ENCODE measurements around the gene EXOSC10. TPM values are rescaled to one million over a fixed set of nuclear protein-coding genes. Genes with fewer than 3 reads are reported as not detected.

The EXOSC10 gene
- total RNA-seq, 1 experiment from 2014 or later: 57.7 TPM

DNA sequence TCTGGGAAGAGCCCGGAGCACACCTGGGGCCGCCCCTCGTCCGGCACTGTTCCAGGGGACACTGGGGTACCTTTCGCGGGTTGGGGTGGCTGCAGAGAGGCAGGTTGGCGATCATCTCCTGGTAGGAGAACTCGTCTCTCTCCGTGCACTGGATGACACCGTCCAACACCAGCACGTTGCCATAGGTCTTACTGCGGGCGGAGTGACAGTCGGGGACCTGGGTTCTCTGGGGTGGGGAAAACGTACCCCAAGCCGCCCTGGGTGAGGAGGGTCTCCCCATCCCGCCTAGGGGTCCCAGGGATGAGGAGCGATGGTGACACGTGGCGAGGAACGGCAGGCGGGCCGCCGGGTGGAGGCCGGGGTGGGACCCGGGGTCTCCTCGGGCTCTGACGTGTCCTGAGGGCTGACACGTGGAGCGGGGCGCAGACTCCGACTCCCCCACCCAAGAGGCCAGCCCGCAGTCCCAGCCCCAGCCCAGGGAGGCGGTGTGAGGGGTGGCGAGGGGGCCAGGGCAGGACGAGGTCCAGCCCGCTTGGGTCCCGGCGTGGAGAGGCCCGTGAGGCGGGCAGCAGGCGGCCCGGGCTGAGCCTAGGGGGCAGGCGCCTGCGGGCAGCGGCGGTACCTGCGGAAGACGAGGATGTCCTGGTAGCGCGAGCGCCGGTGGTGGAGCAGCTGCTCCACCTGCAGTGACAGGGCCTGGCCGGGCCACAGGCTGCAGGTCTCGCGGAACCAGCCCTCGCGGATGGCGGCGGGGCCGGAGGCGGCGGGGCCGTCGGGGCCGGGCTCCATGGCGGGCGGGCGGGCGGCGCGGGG, 40.3 kb downstream of the EXOSC10 start:
- Histone ChIP-seq H3K79me2 (ENCODE audit: low read depth) (peaks cover 14% of the 10 kb centered on the region), H3K4me3 (peak overlapping the region; percentile 75), H3F3A (ENCODE audit: insufficient read depth, low read depth) (no peaks in the 10 kb centered on the region), H3K9me2 (ENCODE audit: insufficient read depth) (no peaks in the 10 kb centered on the region), H3K4me2 (peak overlapping the region; percentile 82), H3K9me3 (ENCODE audit: insufficient read depth, low read depth) (no peaks in the 10 kb centered on the region), H2AFZ (peak overlapping the region; percentile 70), H3K27ac (no peak overlapping the region), H3K36me3 (ENCODE audit: low read depth) (no peaks in the 10 kb centered on the region), H3K27me3 (ENCODE audit: insufficient read depth, low read depth) (no peaks in the 10 kb centered on the region), H3K4me1 (replicated peaks; ENCODE audit: insufficient read depth) (no peaks in the 10 kb centered on the region), H4K20me1 (ENCODE audit: insufficient read depth) (no peaks in the 10 kb centered on the region)
- TF ChIP-seq EZH2 (IDR thresholded peaks at IDR 0.05; ENCODE audit: low read depth) (no peak), CTCF (conservative IDR thresholded peaks at IDR 0.05) (no peak)
- BruUV-seq (replicated peaks): no TSS peak
- intact Hi-C loops (cut with micrococcal nuclease; ENCODE audit: unreplicated experiment): no loop called here
- DNase-seq: no peak
- ChIA-PET CTCF (no interaction called here), POLR2A (ENCODE audit: unreplicated experiment) (no interaction called here)

DNA sequence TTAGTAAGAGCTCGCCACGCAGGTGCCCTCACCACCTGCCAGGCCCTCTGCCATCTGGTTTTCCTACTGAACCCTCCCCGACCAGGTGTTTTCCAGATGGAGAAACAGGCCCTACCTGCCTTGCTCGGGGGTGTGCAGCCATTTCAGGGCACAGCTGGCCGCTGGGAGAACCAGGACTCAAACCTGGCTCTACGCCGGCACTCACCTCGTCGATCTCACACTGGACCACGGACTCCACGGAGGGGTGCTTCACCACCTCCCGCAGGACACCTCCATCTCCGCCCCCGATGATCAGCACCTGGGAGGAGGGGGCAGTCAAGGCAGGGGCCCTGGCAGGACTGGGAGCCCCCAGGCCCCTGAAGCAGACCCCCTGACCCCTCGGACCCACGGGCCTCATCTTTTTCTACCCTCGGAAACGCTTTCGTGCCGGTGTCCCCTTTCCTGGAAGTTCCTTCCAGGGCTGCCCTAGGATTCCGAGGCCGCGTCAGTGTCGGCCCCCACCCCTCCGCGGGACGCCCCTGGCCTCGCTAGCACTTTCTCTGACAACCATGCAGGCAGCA, 41.0 kb downstream of the EXOSC10 start:
- Histone ChIP-seq H3F3A (ENCODE audit: insufficient read depth, low read depth) (no peaks in the 10 kb centered on the region), H3K4me3 (peak overlapping the region; percentile 75), H3K27me3 (ENCODE audit: insufficient read depth, low read depth) (no peaks in the 10 kb centered on the region), H3K4me2 (peak overlapping the region; percentile 82), H3K36me3 (ENCODE audit: low read depth) (no peaks in the 10 kb centered on the region), H3K9me2 (ENCODE audit: insufficient read depth) (no peaks in the 10 kb centered on the region), H3K79me2 (ENCODE audit: low read depth) (peaks cover 14% of the 10 kb centered on the region), H3K9me3 (ENCODE audit: insufficient read depth, low read depth) (no peaks in the 10 kb centered on the region), H3K27ac (no peak overlapping the region), H4K20me1 (ENCODE audit: insufficient read depth) (no peaks in the 10 kb centered on the region), H3K4me1 (replicated peaks; ENCODE audit: insufficient read depth) (no peaks in the 10 kb centered on the region), H2AFZ (peak overlapping the region; percentile 70)
- intact Hi-C loops (cut with micrococcal nuclease; ENCODE audit: unreplicated experiment): no loop called here
- BruUV-seq (replicated peaks): no TSS peak
- CTCF ChIA-PET: no interaction called here
- POLR2A ChIA-PET (ENCODE audit: unreplicated experiment): no interaction called here
- TF ChIP-seq CTCF (conservative IDR thresholded peaks at IDR 0.05) (no peak), EZH2 (IDR thresholded peaks at IDR 0.05; ENCODE audit: low read depth) (no peak)
- DNase-seq: no peak

GRCh38 chr1:11058026-11058425, 41.6 kb downstream of the EXOSC10 start:
- no peak overlapping the region; the same call in 1 of the 2 replicates for H3K4me3 ChIP-seq

More at GRCh38 chr1:11058026-11058425, 41.6 kb downstream of the EXOSC10 start:
- Histone ChIP-seq H3K4me1 (replicated peaks; ENCODE audit: insufficient read depth) (no peaks in the 10 kb centered on the region), H3F3A (ENCODE audit: insufficient read depth, low read depth) (no peaks in the 10 kb centered on the region), H3K4me2 (peak overlapping the region; percentile 82; the same call in 1 of the 2 replicates), H3K79me2 (ENCODE audit: low read depth) (peaks cover 14% of the 10 kb centered on the region), H3K36me3 (ENCODE audit: low read depth) (no peaks in the 10 kb centered on the region), H2AFZ (no peak overlapping the region), H3K27ac (no peak overlapping the region), H3K27me3 (ENCODE audit: insufficient read depth, low read depth) (no peaks in the 10 kb centered on the region), H4K20me1 (ENCODE audit: insufficient read depth) (no peaks in the 10 kb centered on the region), H3K9me3 (ENCODE audit: insufficient read depth, low read depth) (no peaks in the 10 kb centered on the region), H3K9me2 (ENCODE audit: insufficient read depth) (no peaks in the 10 kb centered on the region)
- intact Hi-C loops (cut with micrococcal nuclease; ENCODE audit: unreplicated experiment): no loop called here
- no peak for DNase-seq
- CTCF ChIA-PET: interaction anchor here (0.7 kb wide), 1 partner anchor 709 kb away, joined by 3 read pairs; no protein-coding TSS in a partner anchor
- TF ChIP-seq EZH2 (IDR thresholded peaks at IDR 0.05; ENCODE audit: low read depth) (no peak), CTCF (conservative IDR thresholded peaks at IDR 0.05) (no peak)
- no TSS peak for BruUV-seq (replicated peaks)
- POLR2A ChIA-PET (ENCODE audit: unreplicated experiment): no interaction called here

Data from PC-9 (cell line).